Measurements from ENCODE around the gene CCDC85B.

Gene CCDC85B

DNA sequence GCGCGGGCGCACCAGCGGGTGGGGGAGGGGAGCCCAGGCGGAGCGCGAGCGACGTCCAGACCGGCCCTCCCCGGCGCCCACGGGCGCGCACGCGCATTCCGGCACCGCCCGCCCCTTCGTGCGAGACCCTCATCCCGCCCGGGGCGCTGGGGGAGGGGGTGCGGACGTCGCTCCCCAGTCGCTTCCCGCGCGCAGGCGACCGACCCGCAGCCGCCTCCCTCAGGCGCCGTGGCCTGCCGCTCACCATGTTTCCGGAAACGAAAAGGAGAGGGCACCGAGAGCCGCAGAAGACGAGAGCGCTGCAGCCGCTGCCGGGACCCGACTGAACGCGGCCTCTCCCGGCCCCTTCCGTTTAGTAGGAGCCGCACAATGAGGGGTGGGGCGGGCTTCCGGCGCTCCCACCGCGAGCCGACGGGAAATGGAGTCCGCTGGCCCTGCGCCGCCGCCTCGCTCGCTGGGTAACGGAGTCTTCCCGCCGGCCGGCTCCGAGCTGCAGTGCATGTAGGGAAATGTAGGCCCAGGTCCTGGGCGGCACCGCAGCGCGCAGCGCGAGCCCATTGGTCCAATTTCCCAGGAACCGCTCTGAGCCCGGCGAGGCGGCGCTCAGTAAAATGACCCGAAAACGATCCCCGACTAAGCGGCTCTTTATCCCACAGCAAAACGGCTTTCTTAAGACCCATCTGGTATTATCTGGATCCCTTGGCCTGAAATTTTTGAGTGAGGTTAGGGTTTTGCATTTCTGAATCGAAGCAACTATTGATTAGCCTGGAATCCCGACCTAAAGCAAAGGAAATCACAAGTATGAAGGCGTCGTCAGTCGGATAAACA lies 32.4 kb upstream of the CCDC85B start, which contains the start of gene CFL1:
CFL1 (minus strand) TSS at position 328 of the 828 bp plus-strand sequence; CDS start at position 247, 81 bp downstream.
- DNase-seq, result peak; percentile 96

DNA sequence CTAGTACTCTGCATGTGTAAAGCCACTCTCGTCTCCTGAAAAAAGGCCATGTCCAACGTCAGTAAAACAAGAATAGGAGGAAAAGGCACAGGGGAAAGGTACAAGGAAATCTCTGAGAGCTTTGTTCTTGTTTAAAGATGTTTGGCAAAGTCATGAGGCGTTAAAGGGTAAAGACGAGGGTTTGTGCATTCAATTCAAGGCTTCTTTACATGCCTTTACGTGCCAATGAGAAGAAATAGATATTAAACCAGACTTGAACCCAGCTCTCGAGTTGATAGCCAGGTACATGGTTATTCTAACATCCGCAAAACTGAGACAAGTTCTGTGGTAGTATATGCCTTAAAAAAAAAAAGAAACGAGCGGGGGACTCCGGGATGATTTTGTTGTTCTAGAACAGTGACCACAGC lies 31.8 kb upstream of the CCDC85B start:
- DNase-seq, result no peak

DNA sequence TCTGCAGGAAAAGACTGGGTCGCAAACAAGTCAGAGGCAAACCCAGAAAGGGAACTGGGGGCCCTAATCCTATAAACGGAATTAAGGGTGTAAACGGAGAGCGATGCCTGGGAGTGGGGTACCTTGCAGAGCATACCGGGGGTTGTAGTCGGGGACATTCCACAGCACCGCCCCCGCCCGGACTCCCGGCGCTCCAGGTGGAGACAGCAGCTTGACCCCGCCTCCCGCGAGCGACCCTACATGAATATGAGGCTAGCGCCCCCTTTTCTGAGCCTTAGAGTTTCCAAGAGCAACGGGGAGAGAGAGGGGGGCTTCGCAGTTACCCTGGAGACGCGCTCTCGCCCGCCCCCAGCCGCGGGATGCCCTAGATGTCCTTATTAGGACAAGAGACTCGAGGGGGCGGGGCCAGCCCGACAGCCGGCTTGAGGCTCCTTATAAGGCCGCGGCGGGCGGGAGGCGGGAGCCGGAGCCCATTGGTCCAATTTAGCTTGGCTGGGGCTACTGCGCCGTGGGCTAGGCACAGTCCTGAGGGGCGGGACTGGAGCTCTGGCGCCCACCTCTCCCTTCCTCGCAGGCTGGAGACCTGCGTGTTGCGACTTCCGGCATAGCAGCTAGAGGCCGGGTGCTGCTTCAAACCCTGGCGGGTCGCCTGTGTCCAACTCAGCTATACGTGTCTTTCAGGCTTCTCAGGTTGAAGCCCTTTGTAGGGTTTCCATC lies 31.2 kb upstream of the CCDC85B start:
- DNase-seq, result peak; percentile 99

DNA sequence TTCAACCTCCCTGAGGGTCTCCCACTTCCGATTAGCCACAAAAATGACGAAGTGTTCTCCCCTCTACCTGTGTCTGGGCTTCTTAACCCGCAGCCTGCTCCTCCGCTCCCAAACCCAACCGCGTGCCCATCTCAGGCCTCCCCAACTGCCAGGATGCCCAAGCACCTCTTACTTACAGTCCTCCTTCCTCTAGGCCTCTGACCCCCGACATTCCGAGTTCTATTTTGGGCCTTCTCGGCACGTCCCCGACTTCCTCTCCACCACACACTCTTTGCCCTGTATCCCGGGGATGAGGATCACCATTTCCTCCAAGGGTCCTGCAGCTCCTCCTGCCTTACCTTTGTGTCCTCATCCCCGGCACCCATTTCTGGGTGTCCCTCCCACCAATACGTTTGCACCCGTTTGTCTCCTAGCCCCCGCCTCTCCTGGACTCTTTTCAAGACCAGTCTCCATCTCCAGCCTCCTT lies 30.6 kb upstream of the CCDC85B start:
- no peak for DNase-seq

DNA sequence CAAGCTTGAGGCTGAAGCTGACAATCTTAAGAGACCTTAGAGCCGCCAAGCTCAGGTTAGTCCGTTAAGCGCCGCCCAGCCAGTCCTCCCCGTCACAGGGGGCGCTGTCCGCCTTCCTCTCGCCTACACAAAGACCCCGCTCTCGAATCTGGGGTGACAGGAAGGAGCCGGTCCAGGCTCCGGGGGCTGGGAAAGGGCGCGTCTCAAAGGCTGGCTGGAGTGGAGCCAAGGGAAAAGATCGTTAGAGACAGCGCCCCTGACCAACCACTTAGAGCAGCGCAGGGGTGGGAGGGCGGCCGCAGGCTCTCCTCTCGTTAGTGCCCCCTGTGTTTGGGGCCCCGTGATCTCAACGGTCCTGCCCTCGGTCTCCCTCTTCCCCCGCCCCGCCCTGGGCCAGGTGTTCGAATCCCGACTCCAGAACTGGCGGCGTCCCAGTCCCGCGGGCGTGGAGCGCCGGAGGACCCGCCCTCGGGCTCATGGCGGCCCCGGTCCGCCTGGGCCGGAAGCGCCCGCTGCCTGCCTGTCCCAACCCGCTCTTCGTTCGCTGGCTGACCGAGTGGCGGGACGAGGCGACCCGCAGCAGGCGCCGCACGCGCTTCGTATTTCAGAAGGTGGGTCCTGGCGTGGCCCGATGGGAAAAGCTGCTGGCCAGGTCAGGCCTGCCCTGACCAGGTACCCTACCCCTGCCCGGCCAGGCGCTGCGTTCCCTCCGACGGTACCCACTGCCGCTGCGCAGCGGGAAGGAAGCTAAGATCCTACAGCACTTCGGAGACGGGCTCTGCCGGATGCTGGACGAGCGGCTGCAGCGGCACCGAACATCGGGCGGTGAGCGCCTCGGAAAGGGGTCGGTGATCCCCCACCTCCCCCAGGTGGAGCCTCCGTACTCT lies 30.0 kb upstream of the CCDC85B start, which contains the start of gene MUS81:
MUS81 (plus strand) TSS at position 156 of the 887 bp plus-strand sequence; CDS start at position 477, 321 bp downstream.
- peak; percentile 93 for DNase-seq

- no peak for DNase-seq
Observed at GRCh38 chr11:65861165-65861505, 29.3 kb upstream of the CCDC85B start.

DNA sequence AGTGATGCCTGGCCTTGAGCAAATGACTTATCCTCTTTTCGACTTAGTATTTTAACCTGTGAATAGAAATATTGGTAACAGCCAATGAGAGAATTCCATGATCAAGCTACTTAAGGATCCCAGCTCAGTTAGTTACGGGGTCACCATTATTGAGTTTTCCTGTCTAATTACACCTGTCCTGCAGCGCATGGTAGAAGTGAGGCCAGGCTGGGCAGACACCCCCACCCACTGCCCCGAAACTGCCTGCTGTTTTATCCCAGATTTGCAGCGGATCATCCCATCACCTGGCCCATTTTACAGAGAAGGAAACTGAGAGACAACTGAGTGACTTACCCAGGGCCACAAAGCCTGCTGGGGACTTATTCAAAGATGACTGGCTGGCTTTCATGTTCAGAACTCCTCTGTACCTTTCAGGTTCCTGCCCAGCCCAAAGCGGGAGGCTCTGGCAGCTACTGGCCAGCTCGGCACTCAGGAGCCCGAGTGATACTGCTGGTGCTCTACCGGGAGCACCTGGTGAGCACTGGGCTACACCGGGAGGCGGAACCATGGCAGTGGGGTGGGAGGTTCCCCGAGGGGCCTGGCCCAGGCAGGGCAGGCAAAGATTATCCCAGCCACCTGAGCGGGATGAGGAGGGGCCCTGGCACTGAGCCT lies 28.8 kb upstream of the CCDC85B start:
- DNase-seq, result no peak

DNA sequence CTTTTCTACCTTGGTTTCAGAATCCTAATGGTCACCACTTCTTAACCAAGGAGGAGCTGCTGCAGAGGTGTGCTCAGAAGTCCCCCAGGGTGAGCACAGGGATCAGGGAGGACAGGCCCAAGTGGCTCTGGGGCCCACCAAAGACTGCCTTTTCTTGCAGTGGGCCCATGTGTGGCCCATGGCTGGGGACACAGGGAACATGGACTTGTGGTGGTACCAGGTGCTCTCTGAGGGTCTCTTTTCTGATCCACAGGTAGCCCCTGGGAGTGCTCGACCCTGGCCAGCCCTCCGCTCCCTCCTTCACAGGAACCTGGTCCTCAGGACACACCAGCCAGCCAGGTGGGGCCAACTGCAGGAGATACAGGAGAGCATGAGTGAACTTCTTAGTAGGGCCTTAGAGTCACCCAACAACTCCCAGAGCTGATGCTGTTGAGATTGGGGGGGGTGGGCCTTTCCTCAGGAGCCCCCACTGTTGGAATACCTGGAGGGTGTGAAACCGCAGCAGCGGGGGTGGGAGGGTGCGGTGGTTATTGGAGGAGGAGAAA lies 28.2 kb upstream of the CCDC85B start:
- no peak for DNase-seq

DNA sequence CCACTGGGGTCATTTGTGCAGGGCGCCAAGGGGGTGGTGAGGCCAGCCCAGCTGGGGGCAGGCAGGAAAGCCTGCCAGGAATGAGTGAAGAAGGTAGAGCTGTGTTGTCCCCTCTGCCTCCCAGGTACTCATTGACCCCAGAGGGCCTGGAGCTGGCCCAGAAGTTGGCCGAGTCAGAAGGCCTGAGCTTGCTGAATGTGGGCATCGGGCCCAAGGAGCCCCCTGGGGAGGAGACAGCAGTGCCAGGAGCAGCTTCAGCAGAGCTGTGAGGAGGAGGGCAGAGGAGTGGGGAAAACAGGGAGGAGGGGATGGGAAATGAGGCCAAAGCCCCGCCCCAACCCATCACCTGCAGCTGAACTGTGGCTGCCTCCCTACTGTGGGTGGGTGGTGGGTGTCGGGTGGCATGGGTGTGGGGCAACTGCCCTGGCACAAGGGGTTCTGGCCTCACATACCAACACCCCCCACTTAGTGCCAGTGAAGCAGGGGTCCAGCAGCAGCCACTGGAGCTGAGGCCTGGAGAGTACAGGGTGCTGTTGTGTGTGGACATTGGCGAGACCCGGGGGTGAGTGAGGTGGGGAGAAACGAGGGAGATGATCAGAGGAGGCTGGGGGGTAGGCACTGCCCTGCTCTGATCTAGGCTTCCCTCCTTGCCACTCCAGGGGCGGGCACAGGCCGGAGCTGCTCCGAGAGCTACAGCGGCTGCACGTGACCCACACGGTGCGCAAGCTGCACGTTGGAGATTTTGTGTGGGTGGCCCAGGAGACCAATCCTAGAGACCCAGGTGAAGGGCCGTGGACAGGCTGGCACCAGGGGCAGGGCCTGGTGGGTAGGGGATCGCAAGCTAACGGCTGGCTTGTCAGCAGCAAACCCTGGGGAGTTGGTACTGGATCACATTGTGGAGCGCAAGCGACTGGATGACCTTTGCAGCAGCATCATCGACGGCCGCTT lies 27.3 kb upstream of the CCDC85B start:
- DNase-seq, result no peak

DNA sequence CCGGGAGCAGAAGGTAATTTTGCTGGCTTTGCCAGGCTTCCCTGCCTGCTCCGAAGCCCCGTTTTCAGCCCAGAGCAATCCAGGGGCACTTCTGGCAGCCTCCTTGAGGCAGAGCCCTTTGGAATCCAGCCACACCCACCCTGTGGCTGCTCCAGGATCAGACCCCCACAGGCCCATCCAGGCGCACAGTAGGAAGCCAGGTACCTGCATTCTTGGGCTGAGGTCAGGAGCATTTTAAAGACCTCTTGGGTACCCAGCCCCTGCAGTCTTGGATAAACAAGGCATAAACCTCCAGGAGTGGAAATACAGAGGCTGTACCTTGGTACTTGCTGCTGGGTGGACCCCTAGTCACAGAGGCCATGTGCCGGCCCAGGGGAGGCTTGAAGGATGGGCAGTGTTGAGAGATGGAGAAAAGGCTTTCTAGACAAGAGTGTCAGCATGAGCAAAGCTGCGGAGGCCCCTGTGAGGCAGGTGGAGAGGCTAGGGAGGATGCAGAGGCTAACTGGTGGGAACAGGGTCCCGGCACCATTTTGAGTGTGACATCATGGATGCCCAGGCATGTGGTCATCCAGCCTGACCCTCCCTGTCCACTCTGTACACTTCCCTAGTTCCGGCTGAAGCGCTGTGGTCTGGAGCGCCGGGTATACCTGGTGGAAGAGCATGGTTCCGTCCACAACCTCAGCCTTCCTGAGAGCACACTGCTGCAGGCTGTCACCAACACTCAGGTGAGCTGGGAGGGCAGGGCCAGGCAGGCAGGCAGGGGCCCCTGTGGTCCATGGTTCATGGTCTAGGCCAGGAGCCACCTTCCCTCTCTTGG lies 26.4 kb upstream of the CCDC85B start:
- DNase-seq, result no peak

GRCh38 chr11:65864706-65865471 lies 25.6 kb upstream of the CCDC85B start:
- DNase-seq, result no peak

DNA sequence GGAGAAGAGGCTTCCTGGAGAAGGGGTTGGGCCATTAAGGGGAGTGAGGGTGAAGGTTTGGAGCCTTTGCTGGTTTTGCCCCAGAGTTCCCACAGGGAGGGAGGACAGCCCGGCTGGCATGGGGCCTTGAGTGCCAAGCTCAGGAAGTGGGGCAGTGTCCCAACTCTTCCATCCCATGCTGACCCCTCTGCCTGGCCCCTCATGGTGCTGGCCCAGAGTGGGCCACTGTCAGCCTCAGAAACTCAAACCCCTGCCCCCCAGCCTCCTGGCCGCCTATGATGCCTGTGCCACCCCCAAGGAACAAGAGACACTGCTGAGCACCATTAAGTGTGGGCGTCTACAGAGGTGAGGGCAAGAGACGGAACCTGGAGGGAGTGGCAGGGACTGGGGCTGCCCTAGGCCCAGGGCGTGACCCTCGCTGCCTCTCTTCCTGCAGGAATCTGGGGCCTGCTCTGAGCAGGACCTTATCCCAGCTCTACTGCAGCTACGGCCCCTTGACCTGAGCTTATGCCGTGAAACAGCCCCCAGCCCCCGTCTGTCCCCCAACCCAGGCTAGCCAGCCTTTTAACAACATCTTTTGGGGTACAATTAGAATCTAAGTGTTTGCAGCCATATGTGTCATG lies 24.8 kb upstream of the CCDC85B start:
- DNase-seq, result no peak

- no peak for DNase-seq
Observed at GRCh38 chr11:65866509-65867283, 23.8 kb upstream of the CCDC85B start.

DNA sequence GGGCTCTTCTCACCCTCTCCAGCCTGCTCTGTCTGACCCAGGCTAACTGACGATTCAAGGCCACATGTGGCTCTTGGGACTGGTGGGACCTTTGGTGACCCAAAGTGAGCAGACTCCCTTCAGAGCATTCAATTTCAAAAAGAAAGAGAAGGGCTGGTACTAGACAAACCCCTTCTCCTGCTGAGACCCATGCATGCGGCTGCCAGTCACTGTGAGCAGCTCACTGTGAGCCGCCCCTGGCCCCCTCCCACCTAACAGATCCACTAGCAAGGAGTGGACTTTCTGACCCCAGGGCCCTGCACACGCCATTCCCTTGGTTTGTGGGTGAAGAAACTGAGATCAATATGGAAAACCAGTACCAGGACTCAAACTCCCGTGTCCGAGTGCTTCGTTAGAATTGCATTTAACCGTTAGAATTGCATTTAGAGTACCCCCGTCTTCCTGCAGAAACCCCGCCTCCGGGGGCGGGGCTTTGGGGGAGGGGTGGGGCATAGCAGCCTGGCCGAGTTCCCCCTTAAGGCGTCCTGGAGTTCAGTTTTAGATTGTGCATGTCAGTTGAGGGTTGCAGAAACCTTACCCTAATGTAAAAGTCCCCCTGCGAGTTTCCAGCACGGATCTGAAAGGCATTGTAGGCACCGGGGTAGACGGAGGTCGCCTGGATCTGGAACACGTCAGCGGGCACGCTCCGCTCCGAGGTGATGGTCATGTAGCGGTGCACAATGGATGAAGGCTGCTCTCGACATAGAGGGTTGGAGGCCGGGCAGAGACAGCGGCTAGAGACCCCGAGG lies 23.0 kb upstream of the CCDC85B start:
- DNase-seq, result no peak

DNA sequence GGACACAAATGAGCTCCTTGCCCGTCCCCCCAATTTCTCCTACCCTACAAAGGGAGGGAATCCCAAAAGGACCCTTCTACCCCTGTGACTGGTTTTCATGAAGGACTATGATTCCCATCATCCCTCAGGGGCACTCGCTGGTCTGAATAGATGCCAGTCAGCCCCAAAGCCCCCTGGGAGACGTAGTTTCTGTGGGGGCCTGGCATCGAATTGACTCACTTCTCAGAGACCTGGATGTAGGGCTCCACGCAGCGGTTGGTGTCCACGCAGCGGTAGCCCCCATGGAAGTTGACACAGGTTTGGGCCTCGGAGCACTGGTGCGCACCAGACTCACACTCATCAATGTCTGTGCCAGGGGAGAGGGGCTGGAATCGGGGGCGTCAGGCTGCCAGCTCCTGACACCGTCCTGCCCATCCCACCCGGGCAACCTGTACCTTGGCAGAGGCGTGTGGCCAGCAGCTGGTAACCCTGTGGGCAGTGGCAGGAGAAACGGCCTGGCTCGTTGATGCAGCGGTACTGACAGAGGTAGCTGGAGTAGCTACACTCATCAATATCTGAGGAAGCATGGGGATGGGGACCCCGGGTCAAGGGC lies 22.3 kb upstream of the CCDC85B start:
- no peak for DNase-seq

- DNase-seq, result no peak
Observed at GRCh38 chr11:65868907-65869306, 21.6 kb upstream of the CCDC85B start.
